OCI-LY7 (cell line): ENCODE data around the gene SARM1.

Experiments used
- EZH2phosphoT487 ChIP-seq: fragments of 200-600 bp; sonication (generic); IDR thresholded peaks from 2 replicates; pipeline ENCODE4 v1.6.1; 2018; ENCODE audit warnings: low read depth, borderline replicate concordance, mild to moderate bottlenecking, mixed run types, antibody characterized with exemption, low read length, moderate library complexity, mixed read lengths
- TF ChIP-seq, protein P1 (sequence below): fragments of 200-600 bp; sonication (generic); conservative IDR thresholded peaks from 2 replicates; pipeline ENCODE4 v1.5.1; 2014; ENCODE audit warnings: mild to moderate bottlenecking, antibody characterized with exemption, low read length, moderate library complexity, mixed read lengths

DNA sequence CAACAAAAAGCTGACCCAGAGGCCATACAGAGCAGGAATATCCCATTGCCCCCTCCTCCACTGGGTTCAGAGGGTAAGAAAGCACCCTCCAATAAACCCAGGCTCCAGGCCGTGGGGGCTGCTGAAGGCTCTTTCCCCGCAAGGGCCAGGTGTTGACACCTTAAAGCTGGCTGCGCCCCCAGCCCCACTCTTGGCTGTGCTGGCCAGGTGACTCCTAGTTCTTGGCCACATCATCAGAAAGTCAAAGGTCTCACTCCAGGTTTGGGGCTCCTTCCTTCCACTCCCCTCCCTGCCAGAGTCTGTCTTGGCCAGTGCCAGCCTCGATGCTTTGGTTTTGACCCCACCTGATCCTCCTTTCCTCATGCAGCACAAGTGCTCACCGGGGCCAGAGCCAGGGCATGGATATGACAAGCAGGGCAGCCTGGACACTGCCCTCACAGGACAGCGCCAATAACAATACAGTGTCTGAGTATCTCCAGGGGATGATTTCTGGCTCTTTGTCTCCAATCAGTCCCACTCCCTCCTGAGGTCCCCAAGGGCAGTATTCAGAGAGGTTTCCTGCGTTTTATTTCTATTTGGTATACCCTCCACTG, 26.3 kb downstream of the SARM1 start:
- TF ChIP-seq, protein P1, sequence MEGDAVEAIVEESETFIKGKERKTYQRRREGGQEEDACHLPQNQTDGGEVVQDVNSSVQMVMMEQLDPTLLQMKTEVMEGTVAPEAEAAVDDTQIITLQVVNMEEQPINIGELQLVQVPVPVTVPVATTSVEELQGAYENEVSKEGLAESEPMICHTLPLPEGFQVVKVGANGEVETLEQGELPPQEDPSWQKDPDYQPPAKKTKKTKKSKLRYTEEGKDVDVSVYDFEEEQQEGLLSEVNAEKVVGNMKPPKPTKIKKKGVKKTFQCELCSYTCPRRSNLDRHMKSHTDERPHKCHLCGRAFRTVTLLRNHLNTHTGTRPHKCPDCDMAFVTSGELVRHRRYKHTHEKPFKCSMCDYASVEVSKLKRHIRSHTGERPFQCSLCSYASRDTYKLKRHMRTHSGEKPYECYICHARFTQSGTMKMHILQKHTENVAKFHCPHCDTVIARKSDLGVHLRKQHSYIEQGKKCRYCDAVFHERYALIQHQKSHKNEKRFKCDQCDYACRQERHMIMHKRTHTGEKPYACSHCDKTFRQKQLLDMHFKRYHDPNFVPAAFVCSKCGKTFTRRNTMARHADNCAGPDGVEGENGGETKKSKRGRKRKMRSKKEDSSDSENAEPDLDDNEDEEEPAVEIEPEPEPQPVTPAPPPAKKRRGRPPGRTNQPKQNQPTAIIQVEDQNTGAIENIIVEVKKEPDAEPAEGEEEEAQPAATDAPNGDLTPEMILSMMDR: no peak
- TF ChIP-seq EZH2phosphoT487: no peak
